Stimulated activated CD4-positive, alpha-beta T cell treated with anti-CD3 and anti-CD28 coated beads, Interleukin-1b, Interleukin-23, amount 100 ng/mL, for 1 hour (primary cell): ENCODE data around the gene NARF.
A peak's percentile ranks its signal among the peaks of the same experiment; 100 is the strongest.

Experiments used
- DNase-seq, 2 donors: peaks; one replicate each; pipeline ENCODE4 v3.0.0-alpha.2; 2020; ENCODE audit warnings: low read depth in 2 of 2

NARF gene

DNA sequence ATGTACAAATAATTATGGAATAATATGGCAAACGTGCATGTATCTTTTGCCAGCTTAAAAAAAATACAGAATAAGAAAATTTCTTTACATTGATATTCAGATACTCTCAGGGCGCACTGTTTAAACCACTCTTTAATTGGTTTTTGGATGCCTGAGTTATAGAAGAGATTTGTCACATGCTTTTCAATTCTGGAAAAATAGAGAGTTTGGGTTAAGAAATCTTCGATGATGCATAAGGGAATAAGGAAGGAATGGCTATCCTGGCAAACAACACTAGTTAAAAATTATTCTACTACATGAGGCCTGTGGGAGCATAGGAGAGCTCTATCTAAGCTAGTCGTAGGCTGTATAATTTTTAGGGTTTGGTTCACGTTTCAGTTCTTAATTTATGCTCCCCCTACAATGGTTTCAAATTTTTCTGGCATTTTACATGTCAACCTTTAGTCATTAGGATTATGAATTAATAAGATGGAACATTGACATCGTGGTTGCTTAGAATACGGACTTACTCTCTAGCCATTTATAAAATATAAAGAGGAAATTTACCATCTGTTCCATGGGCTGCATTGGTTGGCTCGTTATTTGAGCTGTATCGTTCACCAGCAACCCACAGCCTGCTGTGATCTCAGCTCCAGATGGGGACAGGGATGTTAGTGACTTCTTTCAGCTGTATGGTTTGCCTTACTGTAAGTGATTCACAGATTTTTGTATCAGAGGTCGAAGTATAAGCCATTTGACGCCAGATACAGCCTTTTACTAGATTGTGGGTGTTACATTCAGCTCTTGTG is 15.9 kb downstream of the NARF start:
- DNase-seq = no peak

DNA sequence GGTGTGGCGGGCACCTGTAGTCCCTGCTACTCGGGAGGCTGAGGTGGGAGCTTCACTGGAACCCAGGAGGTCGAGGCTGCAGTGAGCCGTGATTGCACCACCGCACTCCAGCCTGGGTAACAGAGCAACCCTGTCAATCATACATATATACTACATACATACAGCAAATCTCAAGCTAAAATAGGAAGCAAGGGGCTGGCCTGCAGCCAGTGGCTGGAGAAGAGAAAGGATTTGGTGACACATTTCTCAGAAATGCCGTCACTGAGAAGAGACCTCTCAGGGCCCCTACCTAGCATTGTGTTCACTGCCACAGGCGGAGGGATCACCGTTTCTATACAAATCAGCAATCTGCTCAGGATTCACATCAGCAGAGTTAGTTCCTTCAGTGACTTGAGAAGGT is 16.9 kb downstream of the NARF start:
- DNase-seq = no peak

- no peak for DNase-seq
Measured at GRCh38 chr17:82477934-82478333, 19.4 kb downstream of the NARF start.

DNA sequence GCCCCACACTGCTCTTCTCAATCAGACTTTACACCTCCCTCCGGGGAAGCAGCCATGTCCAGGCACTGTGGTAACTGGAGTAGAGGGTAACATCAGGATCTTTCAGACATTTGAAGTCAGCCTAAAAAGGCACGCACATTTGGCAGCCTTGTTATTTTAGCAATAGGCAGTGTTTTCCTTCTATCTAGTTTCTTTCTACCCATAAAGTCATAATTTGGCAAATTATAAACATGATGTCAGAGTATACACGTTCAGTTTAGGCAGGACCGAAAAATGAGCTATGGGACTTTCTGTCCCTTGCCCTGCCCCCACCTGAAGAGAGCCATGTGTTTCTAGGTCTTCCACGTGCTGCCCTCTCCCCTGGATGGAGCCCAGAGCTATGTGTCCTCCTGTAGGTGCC is 21.1 kb downstream of the NARF start:
- no peak for DNase-seq

DNA sequence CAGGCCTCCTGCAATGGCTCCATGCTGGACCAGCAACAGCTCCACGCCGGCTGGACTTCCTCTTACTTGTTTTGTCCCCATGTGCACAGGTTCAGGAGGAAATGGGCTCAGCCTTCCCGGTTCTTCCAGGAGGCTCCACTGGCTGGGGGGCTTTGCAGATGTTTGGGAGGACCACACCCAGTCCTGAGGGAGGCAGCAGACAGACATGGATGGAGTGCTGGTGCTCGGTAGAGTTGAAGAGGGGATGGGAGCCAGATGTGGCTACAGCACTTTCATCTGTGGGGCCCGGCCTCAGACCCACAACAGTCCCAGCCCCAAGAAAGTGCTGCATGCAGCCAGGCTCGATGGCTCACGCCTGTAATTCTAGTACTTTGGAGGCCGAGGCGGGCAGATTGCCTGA is 21.8 kb downstream of the NARF start:
- DNase-seq = no peak

DNA sequence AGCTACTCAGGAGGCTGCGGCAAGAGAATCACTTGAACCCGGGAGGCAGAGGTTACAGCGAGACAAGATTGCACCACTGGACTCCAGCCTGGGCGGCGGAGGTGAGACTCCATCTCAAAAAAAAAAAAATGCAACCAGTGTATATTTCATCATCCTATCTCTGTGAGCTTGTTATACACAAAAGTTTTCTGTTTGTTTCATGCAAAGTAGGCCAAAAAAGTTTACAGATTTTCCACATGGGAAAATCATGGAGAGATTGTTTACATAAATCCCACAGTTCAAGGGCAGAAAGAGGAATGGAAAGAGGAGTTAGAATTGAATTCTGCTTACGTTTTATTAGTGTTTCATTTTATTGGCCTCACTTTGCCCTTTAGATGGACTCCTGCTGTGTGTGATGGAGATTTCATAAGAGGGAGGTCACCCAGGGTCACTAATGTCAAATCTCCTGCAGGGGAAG is 24.7 kb downstream of the NARF start:
- DNase-seq = no peak

DNA sequence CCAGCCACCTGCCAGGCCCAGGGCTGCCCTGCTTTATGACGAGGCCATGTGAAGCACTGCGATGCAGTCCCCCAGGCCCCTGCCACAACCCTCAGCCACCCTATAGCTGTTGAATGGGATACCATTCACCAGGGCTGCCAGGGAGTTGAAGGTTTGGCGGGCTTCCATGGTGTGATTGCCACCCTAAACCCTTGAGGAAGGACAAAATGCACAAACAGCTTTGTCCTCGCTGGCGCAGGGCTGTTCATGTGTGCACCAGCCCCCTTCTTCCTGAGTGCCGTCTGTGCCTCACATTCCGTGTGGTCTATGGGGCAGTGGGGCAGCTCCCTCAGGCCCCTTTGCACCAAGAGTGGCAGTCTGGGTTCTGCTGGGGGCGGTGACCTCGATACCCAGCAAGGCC is 25.3 kb downstream of the NARF start:
- DNase-seq = no peak

- no peak for DNase-seq
Measured at GRCh38 chr17:82486231-82487094, 27.9 kb downstream of the NARF start.

DNA sequence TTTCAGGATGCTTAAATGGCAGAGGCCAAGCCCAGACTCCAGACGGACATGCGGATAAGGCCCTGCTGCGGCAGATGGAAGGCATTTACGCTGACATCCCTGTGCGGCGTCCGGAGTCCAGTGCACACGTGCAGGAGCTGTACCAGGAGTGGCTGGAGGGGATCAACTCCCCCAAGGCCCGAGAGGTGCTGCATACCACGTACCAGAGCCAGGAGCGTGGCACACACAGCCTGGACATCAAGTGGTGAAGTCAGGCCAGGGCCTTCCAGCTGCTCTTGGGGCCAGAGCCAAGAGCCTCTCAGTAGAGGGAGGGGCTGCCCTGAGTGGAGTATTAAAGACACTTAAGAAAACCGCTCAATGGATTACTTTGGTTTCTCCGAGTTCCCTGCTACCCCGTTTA is 29.4 kb downstream of the NARF start:
- DNase-seq = no peak

DNA sequence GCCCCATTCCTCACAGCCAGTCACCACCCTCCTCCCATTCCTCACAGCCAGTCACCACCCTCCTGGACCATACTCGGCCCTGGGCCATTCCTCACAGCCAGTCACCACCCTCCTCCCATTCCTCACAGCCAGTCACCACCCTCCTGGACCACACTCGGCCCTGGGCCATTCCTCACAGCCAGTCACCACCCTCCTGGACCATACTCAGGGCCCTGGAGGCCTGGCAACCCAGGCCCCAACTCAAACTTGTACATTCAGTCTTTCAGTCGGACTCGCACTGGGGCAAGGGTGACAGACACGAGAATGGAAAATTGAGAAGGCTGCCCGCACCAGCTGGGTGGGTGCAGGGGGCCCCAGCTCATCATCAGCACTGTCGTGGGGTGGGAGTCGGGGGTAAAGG is 30.6 kb downstream of the NARF start:
- no peak for DNase-seq

DNA sequence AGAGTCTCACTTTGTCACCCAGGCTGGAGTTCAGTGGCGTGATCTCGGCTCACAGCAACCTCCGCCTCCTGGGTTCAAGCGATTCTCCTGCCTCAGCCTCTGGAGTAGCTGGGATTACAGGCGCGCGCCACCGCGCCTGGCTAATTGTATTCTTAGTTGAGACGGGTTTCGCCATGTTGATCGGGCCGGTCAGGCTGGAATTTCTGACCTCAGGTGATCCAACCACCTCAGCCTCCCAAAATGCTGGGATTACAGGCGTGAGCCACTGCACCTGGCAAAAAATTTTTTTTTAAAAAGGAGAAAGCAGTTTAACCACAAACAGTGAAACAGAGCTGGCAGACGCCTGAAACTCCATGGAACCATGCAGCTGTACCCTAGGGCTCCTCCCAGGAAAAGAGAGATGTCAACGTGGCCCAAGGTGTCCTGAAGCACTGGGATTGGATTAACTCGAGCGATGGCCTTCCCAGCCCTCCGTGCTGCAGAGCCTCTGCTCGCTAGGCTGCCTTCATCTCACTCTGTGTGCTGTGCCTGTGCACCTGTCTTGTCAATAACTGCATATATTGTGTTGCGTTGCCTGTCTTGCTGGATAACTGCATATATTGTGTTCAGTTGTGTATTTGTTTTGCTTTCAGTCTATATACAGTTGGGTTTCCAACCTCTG is 31.4 kb downstream of the NARF start:
- DNase-seq = no peak

DNA sequence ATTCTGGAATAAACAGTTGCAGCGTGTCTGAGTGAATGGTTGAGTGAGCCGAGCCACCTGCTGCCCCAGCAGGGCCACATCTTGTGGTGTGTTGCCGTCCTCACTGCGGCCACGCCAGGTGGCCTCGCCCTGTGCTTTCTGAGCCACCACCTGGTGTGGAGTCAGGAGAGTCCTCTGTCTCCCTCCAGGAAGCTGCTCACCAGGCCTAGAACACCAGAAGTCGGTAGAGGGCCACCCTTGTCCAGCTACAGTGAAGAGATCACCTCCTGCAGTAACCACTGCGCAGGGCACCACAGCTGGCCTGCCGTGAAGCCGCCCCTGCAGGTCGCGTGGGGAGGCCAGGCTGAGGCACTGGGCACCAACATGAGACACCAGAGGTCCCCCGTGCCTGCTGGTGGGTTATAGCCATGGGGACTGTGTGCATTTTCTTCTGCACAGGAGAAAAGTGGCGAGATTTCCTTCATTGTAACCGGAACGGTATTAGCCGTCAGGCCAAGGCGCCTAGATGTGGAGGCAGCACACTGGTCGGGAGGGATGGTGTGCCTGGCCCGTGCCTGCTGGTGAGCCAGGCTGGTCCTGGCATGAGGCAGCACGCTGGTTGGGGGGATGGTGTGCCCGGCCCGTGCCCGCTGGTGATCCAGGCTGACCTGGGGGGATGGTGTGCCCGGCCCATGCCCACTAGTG is 32.1 kb downstream of the NARF start:
- DNase-seq = no peak

DNA sequence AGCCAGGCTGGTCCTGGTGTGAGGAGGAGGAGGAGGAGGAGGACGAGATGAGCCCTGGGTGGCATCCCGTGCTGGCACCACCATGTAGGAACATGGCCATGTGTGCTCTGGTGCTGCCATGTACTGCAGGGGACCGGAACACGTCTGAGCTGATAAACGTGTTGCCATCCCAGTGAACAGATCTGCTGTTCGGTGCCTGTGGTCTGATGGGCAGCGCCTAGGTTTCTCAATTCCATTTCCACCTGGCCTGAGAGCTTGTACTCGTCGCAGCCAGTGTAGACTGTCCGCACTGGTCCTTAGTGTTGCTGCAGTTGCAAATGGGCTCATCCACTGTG is 32.6 kb downstream of the NARF start:
- DNase-seq = no peak

GRCh38 chr17:82491533-82491932 is 33.0 kb downstream of the NARF start:
- DNase-seq = no peak

DNA sequence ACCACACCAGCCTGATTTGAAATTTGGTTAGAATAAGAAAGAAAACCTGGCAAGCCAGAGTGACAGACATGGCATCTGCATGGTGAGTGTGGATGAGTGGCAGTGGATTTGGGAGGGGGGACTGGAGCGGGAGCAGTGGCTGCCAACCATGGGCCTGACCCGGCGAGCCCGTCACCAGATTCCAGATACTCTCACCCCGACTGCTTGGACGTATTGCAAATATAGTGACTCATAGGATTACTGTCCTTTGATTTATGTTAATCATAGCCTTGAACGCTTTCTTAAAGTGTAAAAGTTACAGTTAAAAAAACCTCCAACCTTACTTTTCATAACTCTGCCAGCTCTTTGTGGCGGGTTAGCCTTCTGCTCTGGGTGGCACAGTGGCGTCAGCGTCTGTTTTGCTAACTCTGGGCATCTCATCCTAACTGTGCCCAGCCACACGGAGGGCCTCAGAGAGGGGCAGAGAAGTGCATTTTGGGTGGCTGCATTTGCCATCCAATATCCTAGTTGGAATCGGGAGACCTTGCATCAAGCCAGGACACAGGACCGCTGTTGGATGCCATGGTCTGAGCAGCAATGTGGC is 34.2 kb downstream of the NARF start:
- no peak for DNase-seq

- DNase-seq = no peak
Measured at GRCh38 chr17:82493226-82493781, 34.8 kb downstream of the NARF start.

DNA sequence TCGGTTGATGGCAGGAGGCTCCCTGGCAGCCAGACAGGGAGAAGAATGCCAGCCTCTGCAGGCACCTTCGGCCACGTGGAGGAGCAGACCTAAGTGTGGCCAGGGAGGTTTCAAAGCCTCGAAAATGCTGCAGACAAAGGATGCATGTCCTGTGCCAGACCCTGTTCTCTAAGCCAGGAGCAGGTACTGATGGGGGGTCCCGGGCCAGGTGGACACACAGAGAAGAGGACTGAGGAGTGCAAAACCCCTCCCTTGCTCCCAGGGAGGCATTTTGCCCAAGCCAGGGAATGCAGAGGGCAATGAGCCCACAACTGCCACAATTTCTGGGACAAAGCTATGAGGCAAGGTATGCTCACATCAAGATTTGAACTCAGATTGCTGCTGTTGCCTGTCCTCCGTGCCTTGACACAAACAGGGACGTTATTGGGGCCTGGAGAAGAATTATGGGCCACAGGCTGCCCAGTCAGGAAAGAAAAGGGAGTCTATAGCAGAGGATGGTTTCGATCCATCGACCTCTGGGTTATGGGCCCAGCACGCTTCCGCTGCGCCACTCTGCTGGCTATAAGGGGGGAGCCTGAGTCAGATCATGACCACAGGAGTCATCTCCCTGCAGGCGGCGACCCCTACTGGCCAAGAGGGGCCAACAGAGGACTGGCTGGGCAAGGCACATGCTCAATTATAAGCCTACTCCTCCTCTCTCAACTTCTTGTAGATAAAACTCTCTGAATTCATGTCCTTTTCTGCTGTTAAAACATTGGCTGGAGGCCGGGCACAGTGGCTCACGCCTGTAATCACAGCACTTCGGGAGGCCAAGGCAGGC is 35.9 kb downstream of the NARF start:
- DNase-seq = peak; percentile 79

DNA sequence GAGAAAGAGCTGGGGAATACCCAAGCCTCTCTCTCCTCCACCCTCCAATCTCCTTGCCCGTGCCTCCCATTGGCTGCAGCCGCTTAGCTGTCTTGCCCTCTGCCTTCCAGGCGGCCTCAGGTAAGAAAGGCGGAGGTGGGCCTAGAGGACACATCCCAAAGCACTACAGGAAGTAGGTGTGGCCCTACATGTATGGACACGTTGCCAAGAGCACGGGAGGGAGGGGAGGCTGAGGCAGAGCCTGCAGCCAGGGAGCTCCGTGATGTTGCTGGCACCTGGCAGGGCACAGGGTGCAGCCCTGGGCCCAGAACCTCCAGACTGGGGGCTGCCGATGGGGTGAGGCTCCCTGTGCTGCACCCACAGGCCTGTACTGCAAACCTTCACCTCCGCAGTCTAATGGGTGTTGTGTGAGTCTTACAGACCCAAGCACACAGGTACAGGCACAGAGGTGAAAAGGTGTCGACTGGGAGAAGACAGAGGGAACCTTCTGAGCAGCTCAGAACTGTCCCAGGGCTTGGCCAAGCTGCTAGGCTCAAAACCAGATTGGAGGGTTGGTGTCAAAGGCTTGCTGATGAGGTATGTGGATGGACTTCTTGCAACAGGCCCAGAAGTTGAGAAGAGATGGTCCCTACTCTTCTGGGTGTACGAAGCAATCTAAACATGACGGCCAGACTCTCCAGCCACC is 37.4 kb downstream of the NARF start:
- no peak for DNase-seq

DNA sequence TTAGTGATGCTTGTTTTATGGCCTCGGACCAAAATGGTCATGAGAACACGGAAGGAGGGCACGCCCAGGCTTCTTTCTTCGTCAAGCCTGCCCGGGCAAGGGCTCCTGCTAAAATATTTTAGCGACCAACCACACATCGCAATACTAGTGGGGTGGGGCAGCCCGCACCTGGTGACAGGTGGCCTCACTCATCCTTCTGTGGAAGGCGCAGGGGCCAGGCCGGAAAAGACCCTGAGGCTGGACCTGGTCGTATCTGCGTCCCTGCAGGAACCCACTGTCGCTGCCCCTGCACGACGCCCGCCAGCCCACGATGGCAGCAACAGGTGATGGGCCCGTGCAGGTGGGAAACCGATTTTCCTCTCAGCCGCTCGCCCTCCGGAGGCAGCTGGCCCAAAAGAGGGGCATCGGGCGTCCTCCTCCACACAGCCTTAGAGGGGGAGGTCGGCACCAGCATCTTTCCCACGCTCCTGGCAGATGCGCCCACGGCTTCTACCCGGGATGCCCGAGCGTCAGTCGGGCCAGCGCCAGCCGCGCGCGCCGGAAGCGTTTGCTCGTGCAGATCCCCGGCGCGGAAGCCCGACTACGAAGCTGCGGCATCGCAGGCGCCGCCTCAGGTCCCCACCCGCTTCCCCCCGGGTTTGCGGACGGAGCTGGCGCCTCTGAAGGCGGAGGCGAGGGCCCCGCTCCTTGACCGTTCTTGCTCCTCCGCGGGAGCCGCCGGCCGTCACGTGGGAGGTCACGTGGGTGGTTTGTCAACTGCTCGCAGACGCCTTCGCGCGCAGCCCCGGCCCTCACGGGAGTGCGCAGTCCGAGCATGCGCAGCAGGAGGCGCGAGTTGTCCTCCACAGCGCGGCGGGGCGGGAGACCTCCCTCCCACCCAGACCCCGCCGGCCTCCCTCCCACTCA is 38.2 kb downstream of the NARF start:
- DNase-seq = peak; percentile 69 to 78
